HUDEP-2 (cell line): ENCODE data around the gene CA7.

Experiments
- DNase-seq, 76 experiments: peaks; one replicate each; lab custom pipeline; 2025; ENCODE audit not compliant: unreplicated experiment in 76 of 76; lab: John Stamatoyannopoulos, UW

CA7 gene

DNA sequence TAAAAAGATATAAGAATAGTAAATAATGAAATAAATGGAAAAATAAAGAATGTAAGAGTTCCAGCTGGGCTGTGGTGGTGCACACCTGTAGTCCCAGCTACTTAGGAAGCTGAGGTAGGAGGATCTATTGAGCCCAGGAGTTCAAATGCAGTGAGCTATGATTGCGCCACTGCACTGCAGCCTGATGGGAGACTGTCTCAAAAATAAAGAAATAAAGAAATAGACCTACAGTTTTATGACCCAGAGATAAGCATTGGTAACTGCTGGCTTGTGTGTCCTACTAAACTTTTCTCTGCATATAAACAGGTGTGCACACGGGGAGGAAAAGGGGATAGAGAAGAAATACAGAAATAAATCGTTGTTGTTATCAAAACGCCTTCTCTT lies 28.3 kb downstream of the CA7 start:
- DNase-seq = no peak

DNA sequence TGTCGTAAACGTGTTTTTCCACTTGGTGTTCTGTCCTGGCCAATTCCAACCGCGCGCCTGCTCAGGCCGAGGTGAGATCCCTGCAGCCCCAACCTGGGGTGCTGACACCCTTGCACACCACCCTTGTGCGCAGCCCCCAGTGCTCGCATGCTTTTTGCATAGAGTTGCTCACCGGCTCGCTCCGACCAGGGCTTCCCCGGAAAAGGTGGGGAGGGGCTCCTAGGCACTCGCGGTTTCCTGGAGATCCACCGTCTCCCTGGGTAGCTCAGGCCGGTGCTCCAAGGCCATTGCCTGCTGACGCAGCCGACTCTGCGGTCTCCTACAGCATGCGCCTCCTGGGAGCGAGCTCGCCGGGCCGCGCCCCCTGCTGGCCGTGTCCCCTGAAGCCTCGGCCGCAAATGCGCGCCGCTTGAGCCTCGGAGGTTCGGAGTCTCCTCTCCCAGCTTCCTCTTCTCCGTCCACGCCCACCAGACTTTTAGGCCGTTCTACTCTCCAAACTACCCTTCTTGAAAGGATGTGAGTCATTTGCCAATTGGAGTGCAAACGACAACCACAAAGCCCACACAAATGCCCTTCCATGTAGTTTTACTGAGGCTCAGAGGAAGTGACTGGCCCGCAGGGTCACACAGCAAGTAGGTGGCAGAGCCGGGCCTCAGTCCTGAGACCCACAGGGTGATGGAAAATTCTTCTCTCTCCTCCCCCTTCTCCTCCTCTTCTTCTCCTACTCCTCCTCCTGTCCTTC lies 28.9 kb downstream of the CA7 start:
- peak in 73 of 76 experiments; percentile 30 to 92 (median 79) for DNase-seq

DNA sequence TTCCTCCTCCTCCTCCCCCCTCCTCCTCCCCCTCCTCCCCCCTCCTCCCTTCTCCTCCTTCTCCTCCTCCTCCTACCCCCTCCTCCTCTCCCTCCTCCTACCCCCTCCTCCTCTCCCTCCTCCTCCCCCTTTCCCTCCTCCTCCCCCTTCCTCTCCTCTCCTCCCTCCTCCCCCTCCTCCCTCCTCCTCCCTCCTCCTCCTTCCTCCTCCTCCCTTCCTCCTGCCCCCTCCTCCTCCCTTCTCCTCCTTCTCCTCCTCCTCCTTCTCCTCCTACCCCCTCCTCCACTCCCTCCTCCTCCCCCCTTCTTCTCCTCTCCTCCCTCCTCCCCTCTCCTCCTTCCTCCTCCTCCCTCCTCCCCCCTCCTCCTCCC lies 29.5 kb downstream of the CA7 start:
- no peak for DNase-seq

DNA sequence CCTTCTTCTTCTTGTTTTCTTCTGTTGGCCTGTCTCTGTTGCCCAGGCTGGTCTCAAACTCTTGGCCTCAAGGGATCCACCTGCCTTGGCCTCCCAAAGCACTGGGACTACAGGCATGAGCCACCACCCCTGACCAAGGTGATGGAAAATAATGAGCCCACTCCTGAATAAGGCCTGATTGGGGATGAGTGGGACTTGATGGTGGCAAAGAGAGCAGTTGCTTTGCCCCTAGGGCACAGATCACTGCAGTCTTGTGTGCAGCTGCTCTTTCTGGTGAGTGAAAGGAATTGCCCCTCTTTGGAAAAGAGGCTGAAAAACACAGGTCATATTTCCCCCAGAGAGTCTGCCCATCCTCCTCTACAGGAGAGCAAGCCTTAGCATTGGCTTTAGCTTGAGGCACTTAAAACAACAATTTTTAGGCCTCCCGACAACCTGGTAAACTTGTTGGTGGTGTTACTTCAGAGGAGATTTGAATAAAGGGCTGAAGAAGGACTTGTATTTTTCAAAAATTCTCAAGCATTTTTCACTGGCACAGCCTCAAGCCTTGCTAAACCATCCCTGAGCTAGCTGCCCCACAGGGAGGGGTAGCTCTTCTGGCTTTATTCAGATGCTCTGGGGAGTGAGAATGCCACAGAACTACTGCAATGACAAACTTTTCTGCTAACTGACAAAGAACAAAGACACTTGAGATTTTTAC lies 30.0 kb downstream of the CA7 start:
- no peak for DNase-seq

DNA sequence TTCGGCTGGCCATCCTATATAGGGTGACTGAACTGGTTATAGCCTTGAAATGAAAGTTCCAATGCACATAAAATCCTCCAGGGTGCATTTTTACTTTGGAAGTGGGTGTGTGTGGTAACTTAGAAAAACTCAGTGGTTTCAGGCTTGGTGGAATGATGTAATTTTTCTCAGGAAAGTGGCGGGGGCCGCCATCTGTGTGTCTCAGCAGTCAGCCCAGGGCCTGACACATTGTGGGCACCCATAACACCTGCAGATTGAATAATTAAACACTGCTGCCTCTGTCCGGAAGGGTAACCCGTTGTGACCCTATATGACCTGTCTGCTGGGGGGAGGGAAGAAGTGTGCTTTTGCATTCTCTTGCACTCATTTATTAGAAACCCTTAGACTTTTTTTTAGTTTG lies 33.9 kb downstream of the CA7 start:
- DNase-seq = no peak

DNA sequence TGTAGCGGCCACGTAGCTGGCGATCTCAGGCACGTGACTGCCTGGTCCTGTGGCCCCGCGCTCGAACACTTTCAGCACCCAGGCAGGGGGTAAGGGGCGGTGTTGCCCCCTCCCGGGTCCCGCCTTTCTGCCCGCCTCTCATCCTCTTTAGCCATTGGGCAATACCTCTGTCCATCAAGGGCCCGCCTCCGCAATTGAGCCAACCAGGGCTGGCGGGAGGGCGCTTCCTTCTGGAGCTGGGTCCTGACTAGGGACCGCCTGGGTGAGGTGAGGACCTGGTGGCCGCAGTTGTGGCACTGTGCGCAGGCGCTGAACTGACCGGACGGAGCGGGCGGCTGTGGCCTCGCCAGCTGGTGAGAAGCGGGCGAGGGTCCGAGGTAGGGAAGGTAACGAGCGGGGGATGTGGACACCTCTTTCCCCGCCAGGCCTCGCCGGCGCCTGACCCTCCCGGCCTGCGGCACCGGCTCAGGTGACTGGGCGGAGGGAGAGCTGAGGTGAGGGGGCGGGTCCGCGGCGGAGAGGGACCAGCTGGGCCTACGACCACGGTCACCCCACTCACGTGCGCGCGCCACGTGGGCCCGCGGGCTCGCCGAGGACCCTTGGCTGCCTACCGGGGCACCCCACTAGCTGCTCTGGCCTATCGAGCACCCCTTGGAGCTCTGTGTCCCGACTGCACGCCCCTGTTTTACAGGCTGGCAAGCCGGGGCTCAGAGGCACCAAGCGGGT lies 36.2 kb downstream of the CA7 start, which contains the start of gene PDP2:
Gene PDP2 (plus strand): TSS at position 228 of the 726 bp plus-strand sequence. CDS start 3,770 bp downstream, outside the sequence.
- DNase-seq = peak in 74 of 76 experiments; percentile 53 to 94 (median 88)

DNA sequence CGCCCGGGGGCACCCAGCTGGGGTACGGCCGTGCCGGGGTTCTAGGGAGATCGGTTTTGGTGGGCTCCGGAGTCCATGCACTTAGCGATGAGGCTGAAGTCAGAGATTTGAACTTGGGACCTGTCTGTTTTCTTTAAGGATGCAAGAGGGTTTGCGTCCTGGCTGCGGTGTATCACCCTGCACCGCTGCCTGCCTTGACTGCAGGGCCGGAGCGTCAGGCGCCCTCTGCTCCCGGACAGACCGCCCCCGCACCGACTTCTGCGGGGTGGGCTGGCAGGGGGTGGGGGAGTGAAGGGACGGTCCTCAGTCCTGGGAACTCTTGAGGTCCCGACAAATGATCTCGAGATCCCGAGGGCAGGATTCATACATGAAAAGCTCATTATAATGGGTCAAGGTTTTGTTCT lies 36.8 kb downstream of the CA7 start:
- peak in 1 of 76 experiments; percentile 14 for DNase-seq

DNA sequence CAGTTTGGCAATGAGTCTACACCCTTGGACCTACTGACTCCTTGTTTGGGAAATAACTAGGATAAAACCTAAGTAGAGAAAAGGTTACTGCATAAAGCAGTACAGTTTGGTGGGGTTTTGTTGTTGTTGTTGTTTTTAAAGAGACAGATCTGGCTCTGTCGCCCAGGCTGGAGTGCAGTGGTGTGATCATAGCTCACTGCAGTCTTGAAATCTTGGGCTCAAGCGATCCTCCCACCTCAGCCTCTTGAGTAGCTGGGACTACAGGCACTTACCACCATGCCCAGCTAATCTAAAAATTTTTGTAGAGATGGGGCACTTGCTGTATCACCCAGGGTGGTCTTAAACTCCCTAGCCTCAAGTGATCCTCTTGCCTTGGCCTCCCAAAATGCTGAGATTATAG lies 37.3 kb downstream of the CA7 start:
- DNase-seq = no peak

DNA sequence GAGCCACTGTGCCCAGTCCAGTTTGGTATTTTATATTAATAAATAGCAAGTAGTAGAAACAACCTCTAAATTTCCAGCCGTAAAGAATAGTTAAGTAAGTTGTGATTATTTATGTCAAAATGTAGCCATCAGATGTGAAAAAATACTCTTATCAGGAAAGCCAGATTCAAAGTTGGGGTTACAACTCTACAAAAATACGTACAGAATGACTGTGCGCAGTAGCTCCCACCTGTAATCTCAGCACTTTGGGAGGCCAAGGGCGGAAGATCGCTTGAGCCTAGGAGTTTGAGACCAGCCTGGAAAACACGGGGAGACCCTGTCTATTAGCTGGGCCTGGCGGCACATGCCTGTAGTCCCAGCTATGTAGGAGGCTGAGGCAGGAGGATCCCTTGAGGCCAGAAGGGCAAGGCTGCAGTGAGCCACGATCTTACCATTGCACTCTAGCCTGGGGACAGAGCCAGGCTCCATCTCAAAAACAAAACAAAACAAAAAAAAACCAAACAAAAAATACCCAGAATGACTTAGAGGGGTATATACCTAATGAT lies 37.8 kb downstream of the CA7 start:
- no peak for DNase-seq

DNA sequence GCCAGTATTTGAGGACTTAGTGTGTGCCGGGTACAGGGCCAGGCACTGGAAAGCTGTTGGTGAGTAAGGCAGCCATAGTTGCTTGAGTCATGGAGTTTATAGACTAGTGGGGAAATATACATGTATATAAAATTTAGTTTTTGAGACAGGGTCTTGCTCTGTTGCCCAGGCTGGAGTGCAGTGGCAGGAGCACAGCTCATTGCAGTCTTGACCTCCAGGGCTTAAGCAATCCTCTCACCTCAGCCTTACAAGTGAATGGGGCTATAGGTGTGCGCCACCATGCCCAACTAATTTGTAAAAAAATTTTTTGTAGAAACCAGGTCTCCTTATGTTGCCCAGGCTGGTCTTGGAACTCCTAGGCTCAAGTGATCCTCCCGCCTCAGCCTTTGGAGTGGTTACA lies 38.5 kb downstream of the CA7 start:
- DNase-seq = no peak

DNA sequence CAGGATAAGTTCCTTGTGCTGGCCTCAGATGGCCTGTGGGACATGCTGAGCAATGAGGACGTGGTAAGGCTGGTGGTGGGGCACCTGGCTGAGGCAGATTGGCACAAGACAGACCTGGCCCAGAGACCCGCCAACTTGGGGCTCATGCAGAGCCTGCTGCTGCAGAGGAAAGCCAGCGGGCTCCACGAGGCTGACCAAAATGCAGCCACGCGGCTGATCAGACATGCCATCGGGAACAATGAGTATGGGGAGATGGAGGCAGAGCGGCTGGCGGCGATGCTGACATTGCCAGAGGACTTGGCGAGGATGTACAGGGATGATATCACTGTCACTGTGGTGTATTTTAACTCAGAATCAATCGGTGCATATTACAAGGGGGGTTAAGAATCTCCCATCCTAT lies 41.3 kb downstream of the CA7 start:
- DNase-seq = no peak

DNA sequence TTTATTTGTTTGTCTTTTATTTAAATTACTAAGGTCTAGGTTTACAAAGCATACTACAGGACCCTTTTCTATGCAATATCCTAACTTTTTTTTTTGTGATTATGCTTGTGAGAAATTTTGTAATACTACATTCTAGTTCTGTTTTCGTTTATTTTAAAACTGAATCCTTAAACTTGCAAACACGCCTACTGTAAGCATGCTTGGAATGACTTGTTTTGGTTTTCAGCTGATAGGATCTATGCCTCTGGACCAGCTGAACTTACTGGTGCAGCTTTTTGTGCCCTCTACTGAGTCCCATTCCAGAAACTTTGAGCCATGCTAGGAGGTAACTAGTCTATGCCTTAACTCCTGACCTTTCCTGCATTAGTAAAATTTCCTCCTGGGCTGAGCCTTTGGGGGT lies 42.1 kb downstream of the CA7 start:
- no peak for DNase-seq

DNA sequence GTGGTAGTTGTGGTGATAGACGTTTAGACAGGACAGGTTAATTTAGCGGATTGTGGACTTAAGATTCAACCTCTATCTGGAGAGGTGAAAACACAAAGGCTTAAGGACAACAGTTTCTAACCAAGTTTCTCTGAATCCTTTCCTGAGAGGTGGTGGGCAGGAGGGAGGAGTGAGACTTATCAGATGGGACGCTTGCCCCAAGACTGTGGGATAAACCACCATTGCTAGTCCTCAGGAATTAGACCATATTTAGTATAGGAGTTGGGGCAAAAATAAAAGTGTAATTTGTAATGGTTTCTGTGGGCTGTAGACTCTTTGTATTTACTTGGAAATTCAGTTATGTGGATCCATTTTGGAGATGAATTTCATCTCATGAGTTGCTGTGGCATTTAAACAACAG lies 42.7 kb downstream of the CA7 start:
- DNase-seq = peak in 5 of 76 experiments; percentile 5 to 16 (median 10)

DNA sequence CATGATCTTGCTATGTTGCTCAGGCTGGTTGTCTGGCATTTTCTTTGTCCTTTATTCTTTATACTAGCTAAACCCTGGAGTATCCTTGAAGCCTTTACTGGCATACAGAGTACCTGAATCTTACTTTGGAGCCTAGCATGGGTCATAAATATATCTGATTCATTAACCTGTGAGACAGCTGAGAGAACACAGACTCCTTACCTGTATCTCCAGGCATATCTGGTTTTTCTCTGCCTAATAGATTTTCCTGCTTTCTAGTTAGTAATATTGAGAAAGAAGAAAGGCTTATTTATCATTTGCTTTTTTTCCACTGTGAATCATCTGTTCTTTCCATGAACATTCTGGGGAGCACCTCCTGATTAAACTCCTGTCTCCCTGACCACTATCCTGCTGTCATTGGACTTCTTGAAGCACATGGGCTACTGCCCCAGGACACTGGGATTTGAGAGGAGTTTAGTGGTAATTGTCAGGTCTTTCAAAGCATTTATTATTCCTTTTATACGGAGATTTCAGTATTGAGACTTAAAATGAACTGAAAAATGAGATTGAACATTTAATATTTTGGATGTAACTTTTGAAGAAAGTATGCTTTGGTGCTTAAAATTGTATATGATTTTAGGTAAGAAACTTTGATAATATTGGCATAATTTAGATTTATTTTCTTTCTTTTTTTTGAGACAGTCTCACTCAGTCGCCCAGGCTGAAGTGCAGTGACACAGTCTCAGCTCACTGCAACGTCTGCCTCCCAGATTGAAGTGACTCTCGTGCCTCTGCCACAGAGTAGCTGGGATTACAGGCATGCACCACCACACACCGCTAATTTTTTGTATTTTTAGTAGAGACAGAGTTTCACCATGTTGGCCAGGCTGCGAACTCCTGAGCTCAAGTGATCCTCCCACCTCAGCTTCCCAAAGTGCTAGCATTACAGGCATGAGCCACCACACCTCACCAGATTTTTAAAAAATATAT lies 44.7 kb downstream of the CA7 start:
- no peak for DNase-seq

DNA sequence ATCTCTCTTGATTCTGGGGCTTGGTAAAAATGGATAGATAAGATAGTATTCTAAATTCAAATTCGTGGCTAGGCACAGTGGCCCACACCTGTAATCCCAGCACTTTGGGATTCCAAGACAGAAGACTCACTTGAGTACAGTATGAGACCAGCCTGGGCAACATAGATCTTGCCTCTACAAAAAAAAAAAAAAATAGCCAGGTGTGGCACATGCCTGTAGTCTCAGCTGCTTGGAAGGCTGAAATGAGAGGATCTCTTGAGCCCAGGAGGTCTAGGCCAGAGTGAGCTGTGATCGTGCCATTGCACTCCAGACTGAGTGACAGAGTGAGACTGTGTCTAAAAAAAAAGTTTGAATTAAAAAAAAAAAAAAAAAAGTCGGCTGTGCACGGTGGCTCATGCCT lies 45.4 kb downstream of the CA7 start:
- DNase-seq = no peak

DNA sequence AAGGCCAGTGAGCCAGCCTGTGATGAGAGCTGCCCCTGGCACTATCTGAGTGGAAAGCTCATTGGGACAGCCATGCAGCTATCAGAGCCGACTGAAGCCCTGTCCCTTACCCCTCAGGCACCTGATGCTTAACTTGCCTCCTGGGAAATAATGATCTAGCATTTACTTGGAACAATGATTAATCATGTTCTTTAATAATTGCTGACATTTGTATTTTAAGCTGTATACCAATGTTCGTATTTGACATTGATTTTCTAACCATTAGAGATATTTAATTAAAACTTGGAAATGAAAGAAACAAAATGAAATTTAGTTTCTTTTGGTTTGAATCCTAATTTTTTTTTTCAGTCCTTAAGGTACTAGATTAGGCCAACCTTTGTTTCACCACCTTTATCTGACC lies 46.6 kb downstream of the CA7 start:
- DNase-seq = no peak

DNA sequence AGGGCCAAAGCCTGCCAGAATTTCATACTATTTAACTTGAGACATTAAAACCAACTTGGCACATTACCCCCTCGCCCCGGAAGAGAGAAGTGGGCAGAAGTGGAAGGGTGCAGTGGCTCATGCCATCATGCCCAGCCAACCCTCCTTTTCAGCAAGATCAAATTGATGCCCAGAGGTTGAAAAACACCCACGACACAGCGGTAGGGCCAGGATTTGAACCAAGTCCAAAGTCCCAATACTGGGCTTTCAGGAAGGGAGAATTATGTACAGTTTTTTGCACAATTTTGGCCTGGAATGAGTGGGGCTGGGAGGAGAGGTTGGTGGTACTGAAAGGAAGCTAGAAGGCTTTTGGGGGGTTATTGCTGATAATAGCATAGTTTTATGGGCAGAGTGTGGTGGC lies 47.1 kb downstream of the CA7 start:
- no peak for DNase-seq

DNA sequence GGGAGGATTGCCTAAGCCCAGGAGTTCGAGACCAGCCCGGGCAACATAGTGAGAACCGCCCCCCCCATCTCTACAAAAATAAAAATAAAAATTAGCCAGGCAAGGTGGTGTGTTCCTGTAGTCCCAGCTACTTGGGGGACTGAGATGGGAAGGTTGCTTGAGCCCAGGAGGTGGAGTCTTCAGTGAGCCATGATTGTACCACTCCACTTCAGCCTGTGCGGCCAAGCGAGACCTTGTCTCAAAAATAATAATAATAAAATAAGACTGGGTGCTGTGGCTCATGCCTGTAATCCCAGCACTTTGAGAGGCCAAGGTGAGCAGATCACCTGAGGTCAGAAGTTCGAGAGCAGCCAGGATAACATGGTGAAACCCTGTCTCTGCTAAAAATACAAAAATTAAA lies 47.6 kb downstream of the CA7 start:
- no peak for DNase-seq

DNA sequence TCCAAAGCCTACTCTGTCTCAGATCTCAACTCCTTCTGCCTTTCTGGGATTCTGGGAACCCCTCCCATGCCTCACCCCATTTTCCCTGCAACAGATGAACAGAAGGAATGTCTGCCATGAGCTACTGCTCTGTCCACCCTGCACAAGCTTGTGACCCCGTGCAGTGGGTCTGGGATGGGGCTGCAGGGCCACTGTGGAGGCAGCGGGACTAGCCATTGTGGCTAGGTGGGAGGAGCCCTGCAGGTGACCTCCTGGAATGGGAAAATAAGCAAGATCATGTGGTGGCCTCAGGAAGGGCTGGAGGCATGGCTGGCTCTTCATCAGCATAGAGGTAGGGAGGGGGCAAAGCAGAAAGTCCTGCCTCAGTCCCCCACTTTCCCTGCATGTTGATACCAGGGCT lies 49.8 kb downstream of the CA7 start:
- no peak for DNase-seq
